HG03439 (cell line): ENCODE data around the gene SELENOP.

ENCODE experiments used
- ATAC-seq: cut with Tn5 transposase; IDR thresholded peaks from one replicate; pipeline ENCODE4 v1.9.1; 2021; ENCODE audit warnings: mild to moderate bottlenecking, moderate library complexity; ENCODE audit not compliant: unreplicated experiment

Gene SELENOP

GRCh38 chr5:42799668-42800114 is 12.0 kb downstream of the SELENOP start:
- ATAC-seq = no peak

- ATAC-seq = no peak
These were observed 12.5 kb downstream of the SELENOP start for GRCh38 chr5:42799241-42799608.

GRCh38 chr5:42798284-42799240 is 13.1 kb downstream of the SELENOP start:
- ATAC-seq = no peak

GRCh38 chr5:42791151-42791550 is 20.5 kb downstream of the SELENOP start:
- ATAC-seq = no peak

- no peak for ATAC-seq
These were observed 23.8 kb downstream of the SELENOP start for GRCh38 chr5:42787845-42788244.

- no peak for ATAC-seq
These were observed 24.6 kb downstream of the SELENOP start for GRCh38 chr5:42787073-42787472.

GRCh38 chr5:42785756-42786155 is 25.9 kb downstream of the SELENOP start:
- no peak for ATAC-seq

- ATAC-seq = no peak
These were observed 27.6 kb downstream of the SELENOP start for GRCh38 chr5:42784132-42784531.

GRCh38 chr5:42781584-42781983 is 30.1 kb downstream of the SELENOP start:
- ATAC-seq = no peak

- ATAC-seq = no peak
These were observed 32.6 kb downstream of the SELENOP start for GRCh38 chr5:42779083-42779482.

- ATAC-seq = no peak
These were observed 39.3 kb downstream of the SELENOP start for GRCh38 chr5:42772265-42772993.

- ATAC-seq = no peak
These were observed 41.7 kb downstream of the SELENOP start for GRCh38 chr5:42770003-42770402.

- ATAC-seq = no peak
These were observed 43.6 kb downstream of the SELENOP start for GRCh38 chr5:42768106-42768504.

GRCh38 chr5:42767491-42768105 is 44.1 kb downstream of the SELENOP start:
- ATAC-seq = no peak

- ATAC-seq = no peak
These were observed 49.9 kb downstream of the SELENOP start for GRCh38 chr5:42761791-42762190.

- no peak for ATAC-seq
These were observed 51.3 kb downstream of the SELENOP start for GRCh38 chr5:42760426-42760825.

GRCh38 chr5:42759456-42759855 is 52.2 kb downstream of the SELENOP start:
- ATAC-seq = no peak

- ATAC-seq = no peak
These were observed 54.8 kb downstream of the SELENOP start, which contains the start of gene CCDC152 for GRCh38 chr5:42756606-42757601. Gene CCDC152 (plus strand): TSS chr5:42756818. CDS start chr5:42759122, 2,304 bp downstream.

GRCh38 chr5:42753099-42753498 is 58.6 kb downstream of the SELENOP start:
- ATAC-seq = no peak

GRCh38 chr5:42751044-42751443 is 60.6 kb downstream of the SELENOP start:
- no peak for ATAC-seq
